HEK293 (cell line): ENCODE measurements around the gene SKAP1.

ENCODE experiments used
- GLI2 ChIP-seq: fragments of 450-650 bp; formaldehyde crosslinking; IDR thresholded peaks from 2 replicates; pipeline ENCODE4; 2017; ENCODE audit warnings: missing biosample characterization, missing genetic modification characterization, low read depth, borderline replicate concordance
- REPIN1 ChIP-seq: fragments of 450-650 bp; formaldehyde crosslinking; IDR thresholded peaks from 2 replicates; pipeline ENCODE4 v1.5.1; 2017; ENCODE audit warnings: missing biosample characterization, missing genetic modification characterization, low read depth
- SALL2 ChIP-seq: fragments of 450-650 bp; formaldehyde crosslinking; IDR thresholded peaks from 2 replicates; pipeline ENCODE4 v1.5.0; 2017; ENCODE audit warnings: missing biosample characterization, mild to moderate bottlenecking, missing genetic modification characterization, borderline replicate concordance
- SP7 ChIP-seq: fragments of 450-650 bp; formaldehyde crosslinking; IDR thresholded peaks from 2 replicates; pipeline ENCODE4 v1.5.1; 2016; ENCODE audit warnings: missing biosample characterization, missing genetic modification characterization
- TCF7L2 ChIP-seq: IDR thresholded peaks from 2 replicates; pipeline ENCODE4 v1.6.1; 2011; ENCODE audit warnings: low read depth, mild to moderate bottlenecking, inconsistent platforms, low read length, moderate library complexity, borderline replicate concordance
- ZBTB17 ChIP-seq: fragments of 450-650 bp; formaldehyde crosslinking; IDR thresholded peaks from 2 replicates; pipeline ENCODE4 v1.5.1; 2016; ENCODE audit warnings: missing biosample characterization, missing genetic modification characterization
- ZBTB20 ChIP-seq: fragments of 450-650 bp; formaldehyde crosslinking; IDR thresholded peaks from 2 replicates; pipeline ENCODE4 v1.5.1; 2016; ENCODE audit warnings: missing biosample characterization, missing genetic modification characterization
- ZFP41 ChIP-seq: fragments of 450-650 bp; formaldehyde crosslinking; IDR thresholded peaks from 2 replicates; pipeline ENCODE4 v1.5.1; 2016; ENCODE audit warnings: missing biosample characterization, missing genetic modification characterization, borderline replicate concordance
- ZNF112 ChIP-seq: fragments of 450-650 bp; formaldehyde crosslinking; IDR thresholded peaks from 2 replicates; pipeline ENCODE4 v1.5.0; 2017; ENCODE audit warnings: missing biosample characterization, missing genetic modification characterization
- ZNF175 ChIP-seq: fragments of 450-650 bp; formaldehyde crosslinking; IDR thresholded peaks from 2 replicates; pipeline ENCODE4 v1.5.1; 2016; ENCODE audit warnings: missing biosample characterization, missing genetic modification characterization
- ZNF211 ChIP-seq: fragments of 450-650 bp; formaldehyde crosslinking; IDR thresholded peaks from 2 replicates; pipeline ENCODE4 v1.5.1; 2016; ENCODE audit warnings: low read depth, missing biosample characterization, missing genetic modification characterization
- ZNF292 ChIP-seq: fragments of 450-650 bp; formaldehyde crosslinking; IDR thresholded peaks from 2 replicates; pipeline ENCODE4 v1.5.1; 2016; ENCODE audit warnings: low read depth, missing biosample characterization, missing genetic modification characterization, borderline replicate concordance
- ZNF324 ChIP-seq: fragments of 450-650 bp; formaldehyde crosslinking; IDR thresholded peaks from 2 replicates; pipeline ENCODE4 v1.5.1; 2016; ENCODE audit warnings: missing biosample characterization, missing genetic modification characterization
- ZNF391 ChIP-seq: fragments of 450-650 bp; formaldehyde crosslinking; IDR thresholded peaks from 2 replicates; pipeline ENCODE4 v1.5.1; 2016; ENCODE audit warnings: low read depth, missing biosample characterization, missing genetic modification characterization, borderline replicate concordance
- ZNF473 ChIP-seq: fragments of 450-650 bp; formaldehyde crosslinking; IDR thresholded peaks from 2 replicates; pipeline ENCODE4 v1.5.1; 2017; ENCODE audit warnings: missing biosample characterization, missing genetic modification characterization
- ZNF529 ChIP-seq: fragments of 450-650 bp; formaldehyde crosslinking; IDR thresholded peaks from 2 replicates; pipeline ENCODE4 v1.5.1; 2017; ENCODE audit warnings: missing genetic modification characterization, missing biosample characterization; ENCODE audit not compliant: insufficient replicate concordance
- ZNF549 ChIP-seq: fragments of 450-650 bp; IDR thresholded peaks from 2 replicates; pipeline ENCODE4 v1.5.1; 2018; ENCODE audit warnings: missing biosample characterization, missing genetic modification characterization, mild to moderate bottlenecking, inconsistent platforms, moderate library complexity
- ZNF555 ChIP-seq: fragments of 450-650 bp; formaldehyde crosslinking; conservative IDR thresholded peaks from 2 replicates; pipeline ENCODE4 v1.5.1; 2017; ENCODE audit warnings: missing biosample characterization, mild to moderate bottlenecking, missing genetic modification characterization, inconsistent platforms
- ZNF580 ChIP-seq: fragments of 450-650 bp; formaldehyde crosslinking; IDR thresholded peaks from 2 replicates; pipeline ENCODE4 v1.5.1; 2016; ENCODE audit warnings: missing biosample characterization, missing genetic modification characterization
- ZNF776 ChIP-seq: fragments of 450-650 bp; formaldehyde crosslinking; IDR thresholded peaks from 2 replicates; pipeline ENCODE4 v1.5.0; 2017; ENCODE audit warnings: missing biosample characterization, missing genetic modification characterization, borderline replicate concordance
- ZSCAN23 ChIP-seq: fragments of 450-650 bp; formaldehyde crosslinking; IDR thresholded peaks from 2 replicates; pipeline ENCODE4 v1.5.1; 2016; ENCODE audit warnings: missing biosample characterization, missing genetic modification characterization
- ZSCAN30 ChIP-seq: fragments of 450-650 bp; IDR thresholded peaks from 2 replicates; pipeline ENCODE4 v1.5.1; 2018; ENCODE audit warnings: missing biosample characterization, mild to moderate bottlenecking, missing genetic modification characterization, moderate library complexity
- TF ChIP-seq, protein P1 (sequence below): fragments of 450-650 bp; formaldehyde crosslinking; IDR thresholded peaks from 2 replicates; pipeline ENCODE4; 2016; ENCODE audit warnings: missing biosample characterization, missing genetic modification characterization
- TF ChIP-seq, protein P2 (sequence below): fragments of 450-650 bp; formaldehyde crosslinking; IDR thresholded peaks from 2 replicates; pipeline ENCODE4 v1.5.1; 2017; ENCODE audit warnings: missing biosample characterization, missing genetic modification characterization
- TF ChIP-seq, protein P3 (sequence below): sonication (generic); formaldehyde crosslinking; IDR thresholded peaks from 2 replicates; pipeline ENCODE4 v1.8.1; 2022; ENCODE audit warnings: mild to moderate bottlenecking, moderate library complexity, missing genetic modification reagents
- TF ChIP-seq, protein P4 (sequence below): fragments of 450-650 bp; formaldehyde crosslinking; IDR thresholded peaks from 2 replicates; pipeline ENCODE4 v1.5.1; 2016; ENCODE audit warnings: missing biosample characterization, missing genetic modification characterization, borderline replicate concordance

The SKAP1 gene

DNA sequence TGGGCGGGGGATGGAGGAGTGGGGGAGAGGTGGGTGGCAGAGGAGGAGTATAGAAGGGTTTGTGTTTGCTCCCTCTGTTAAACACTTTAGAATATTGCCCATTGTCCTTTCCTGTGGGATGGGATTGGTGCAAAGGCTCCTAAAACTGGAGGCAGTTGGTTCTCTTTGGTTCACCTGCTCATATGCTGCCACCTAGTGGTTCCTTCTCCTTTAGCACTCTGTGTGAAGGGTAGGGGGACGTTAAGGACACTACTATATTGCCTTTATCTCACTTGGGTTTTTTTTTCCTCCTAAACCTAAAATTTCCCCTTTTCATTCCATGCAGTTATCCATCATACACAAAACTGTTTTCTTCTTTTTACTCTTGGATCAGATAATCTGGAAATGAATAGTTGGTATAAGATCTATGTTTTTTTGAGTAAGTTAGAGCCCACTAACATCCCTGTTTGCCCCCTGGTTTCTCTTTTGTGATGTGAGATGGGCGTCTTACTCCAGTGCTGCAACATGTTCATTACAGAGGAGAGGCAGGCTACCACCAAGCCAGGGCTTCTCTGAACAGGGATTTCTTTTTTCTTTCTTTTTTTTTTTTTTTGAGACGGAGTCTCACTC, 298.7 kb downstream of the SKAP1 start (continued):
- TF ChIP-seq, protein P1, sequence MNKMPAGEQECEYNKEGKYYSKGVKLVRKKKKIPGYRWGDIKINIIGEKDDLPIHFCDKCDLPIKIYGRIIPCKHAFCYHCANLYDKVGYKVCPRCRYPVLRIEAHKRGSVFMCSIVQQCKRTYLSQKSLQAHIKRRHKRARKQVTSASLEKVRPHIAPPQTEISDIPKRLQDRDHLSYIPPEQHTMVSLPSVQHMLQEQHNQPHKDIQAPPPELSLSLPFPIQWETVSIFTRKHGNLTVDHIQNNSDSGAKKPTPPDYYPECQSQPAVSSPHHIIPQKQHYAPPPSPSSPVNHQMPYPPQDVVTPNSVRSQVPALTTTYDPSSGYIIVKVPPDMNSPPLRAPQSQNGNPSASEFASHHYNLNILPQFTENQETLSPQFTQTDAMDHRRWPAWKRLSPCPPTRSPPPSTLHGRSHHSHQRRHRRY (tag by site-specific recombination), result no peak
- TF ChIP-seq ZNF473 (tag by site-specific recombination), result no peak
- TF ChIP-seq ZSCAN23 (tag by site-specific recombination), result no peak
- no peak for TF ChIP-seq ZNF529 (tag by site-specific recombination)
- TF ChIP-seq SP7 (tag by site-specific recombination), result no peak
- no peak for TF ChIP-seq TCF7L2
- no peak for TF ChIP-seq ZNF324 (tag by site-specific recombination)
- no peak for TF ChIP-seq REPIN1
- TF ChIP-seq ZNF391 (tag by site-specific recombination), result no peak
- TF ChIP-seq ZFP41 (tag by site-specific recombination), result no peak
- TF ChIP-seq ZBTB17 (tag by site-specific recombination), result no peak
- TF ChIP-seq ZNF175 (tag by site-specific recombination), result no peak
- TF ChIP-seq GLI2, result no peak
- no peak for TF ChIP-seq ZNF555 (tag by site-specific recombination)
- TF ChIP-seq, protein P2, sequence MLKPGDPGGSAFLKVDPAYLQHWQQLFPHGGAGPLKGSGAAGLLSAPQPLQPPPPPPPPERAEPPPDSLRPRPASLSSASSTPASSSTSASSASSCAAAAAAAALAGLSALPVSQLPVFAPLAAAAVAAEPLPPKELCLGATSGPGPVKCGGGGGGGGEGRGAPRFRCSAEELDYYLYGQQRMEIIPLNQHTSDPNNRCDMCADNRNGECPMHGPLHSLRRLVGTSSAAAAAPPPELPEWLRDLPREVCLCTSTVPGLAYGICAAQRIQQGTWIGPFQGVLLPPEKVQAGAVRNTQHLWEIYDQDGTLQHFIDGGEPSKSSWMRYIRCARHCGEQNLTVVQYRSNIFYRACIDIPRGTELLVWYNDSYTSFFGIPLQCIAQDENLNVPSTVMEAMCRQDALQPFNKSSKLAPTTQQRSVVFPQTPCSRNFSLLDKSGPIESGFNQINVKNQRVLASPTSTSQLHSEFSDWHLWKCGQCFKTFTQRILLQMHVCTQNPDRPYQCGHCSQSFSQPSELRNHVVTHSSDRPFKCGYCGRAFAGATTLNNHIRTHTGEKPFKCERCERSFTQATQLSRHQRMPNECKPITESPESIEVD (tag by site-specific recombination), result no peak
- no peak for TF ChIP-seq ZNF292 (tag by site-specific recombination)
- TF ChIP-seq, protein P3, sequence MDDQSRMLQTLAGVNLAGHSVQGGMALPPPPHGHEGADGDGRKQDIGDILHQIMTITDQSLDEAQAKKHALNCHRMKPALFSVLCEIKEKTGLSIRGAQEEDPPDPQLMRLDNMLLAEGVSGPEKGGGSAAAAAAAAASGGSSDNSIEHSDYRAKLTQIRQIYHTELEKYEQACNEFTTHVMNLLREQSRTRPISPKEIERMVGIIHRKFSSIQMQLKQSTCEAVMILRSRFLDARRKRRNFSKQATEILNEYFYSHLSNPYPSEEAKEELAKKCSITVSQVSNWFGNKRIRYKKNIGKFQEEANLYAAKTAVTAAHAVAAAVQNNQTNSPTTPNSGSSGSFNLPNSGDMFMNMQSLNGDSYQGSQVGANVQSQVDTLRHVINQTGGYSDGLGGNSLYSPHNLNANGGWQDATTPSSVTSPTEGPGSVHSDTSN (CRISPR knock-in tag), result no peak
- peak; percentile 64; the same call in 1 of the 2 replicates for TF ChIP-seq ZSCAN30
- no peak for TF ChIP-seq ZNF580 (tag by site-specific recombination)
- no peak for TF ChIP-seq ZNF549
- TF ChIP-seq ZNF776 (tag by site-specific recombination), result no peak
- no peak for TF ChIP-seq SALL2 (tag by site-specific recombination)
- TF ChIP-seq ZNF211, result no peak
- no peak for TF ChIP-seq ZBTB20 (tag by site-specific recombination)
- no peak for TF ChIP-seq ZNF112
- TF ChIP-seq, protein P4, sequence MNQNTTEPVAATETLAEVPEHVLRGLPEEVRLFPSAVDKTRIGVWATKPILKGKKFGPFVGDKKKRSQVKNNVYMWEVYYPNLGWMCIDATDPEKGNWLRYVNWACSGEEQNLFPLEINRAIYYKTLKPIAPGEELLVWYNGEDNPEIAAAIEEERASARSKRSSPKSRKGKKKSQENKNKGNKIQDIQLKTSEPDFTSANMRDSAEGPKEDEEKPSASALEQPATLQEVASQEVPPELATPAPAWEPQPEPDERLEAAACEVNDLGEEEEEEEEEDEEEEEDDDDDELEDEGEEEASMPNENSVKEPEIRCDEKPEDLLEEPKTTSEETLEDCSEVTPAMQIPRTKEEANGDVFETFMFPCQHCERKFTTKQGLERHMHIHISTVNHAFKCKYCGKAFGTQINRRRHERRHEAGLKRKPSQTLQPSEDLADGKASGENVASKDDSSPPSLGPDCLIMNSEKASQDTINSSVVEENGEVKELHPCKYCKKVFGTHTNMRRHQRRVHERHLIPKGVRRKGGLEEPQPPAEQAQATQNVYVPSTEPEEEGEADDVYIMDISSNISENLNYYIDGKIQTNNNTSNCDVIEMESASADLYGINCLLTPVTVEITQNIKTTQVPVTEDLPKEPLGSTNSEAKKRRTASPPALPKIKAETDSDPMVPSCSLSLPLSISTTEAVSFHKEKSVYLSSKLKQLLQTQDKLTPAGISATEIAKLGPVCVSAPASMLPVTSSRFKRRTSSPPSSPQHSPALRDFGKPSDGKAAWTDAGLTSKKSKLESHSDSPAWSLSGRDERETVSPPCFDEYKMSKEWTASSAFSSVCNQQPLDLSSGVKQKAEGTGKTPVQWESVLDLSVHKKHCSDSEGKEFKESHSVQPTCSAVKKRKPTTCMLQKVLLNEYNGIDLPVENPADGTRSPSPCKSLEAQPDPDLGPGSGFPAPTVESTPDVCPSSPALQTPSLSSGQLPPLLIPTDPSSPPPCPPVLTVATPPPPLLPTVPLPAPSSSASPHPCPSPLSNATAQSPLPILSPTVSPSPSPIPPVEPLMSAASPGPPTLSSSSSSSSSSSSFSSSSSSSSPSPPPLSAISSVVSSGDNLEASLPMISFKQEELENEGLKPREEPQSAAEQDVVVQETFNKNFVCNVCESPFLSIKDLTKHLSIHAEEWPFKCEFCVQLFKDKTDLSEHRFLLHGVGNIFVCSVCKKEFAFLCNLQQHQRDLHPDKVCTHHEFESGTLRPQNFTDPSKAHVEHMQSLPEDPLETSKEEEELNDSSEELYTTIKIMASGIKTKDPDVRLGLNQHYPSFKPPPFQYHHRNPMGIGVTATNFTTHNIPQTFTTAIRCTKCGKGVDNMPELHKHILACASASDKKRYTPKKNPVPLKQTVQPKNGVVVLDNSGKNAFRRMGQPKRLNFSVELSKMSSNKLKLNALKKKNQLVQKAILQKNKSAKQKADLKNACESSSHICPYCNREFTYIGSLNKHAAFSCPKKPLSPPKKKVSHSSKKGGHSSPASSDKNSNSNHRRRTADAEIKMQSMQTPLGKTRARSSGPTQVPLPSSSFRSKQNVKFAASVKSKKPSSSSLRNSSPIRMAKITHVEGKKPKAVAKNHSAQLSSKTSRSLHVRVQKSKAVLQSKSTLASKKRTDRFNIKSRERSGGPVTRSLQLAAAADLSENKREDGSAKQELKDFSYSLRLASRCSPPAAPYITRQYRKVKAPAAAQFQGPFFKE (tag by site-specific recombination), result no peak
